MM.1S (cell line): ENCODE measurements around the gene PARPBP.

Experiments used
- DNase-seq: peaks from one replicate; pipeline ENCODE4 v3.0.0-alpha.2; 2015
- H2AFZ ChIP-seq: fragments of 300-600 bp; sonication (generic); 2 replicates; pipeline ENCODE4 v1.6.0; 2016; ENCODE audit warnings: antibody characterized with exemption, low read length
- H3F3A ChIP-seq: fragments of 300-600 bp; sonication (generic); 2 replicates; pipeline ENCODE4 v1.6.1; 2016; ENCODE audit warnings: mild to moderate bottlenecking, antibody characterized with exemption, low read length, moderate library complexity, mixed read lengths; ENCODE audit not compliant: insufficient read depth
- H3K27ac ChIP-seq: fragments of 300-600 bp; sonication (generic); 2 replicates; pipeline ENCODE4 v1.5.1; 2016; ENCODE audit warnings: mild to moderate bottlenecking, low read length
- H3K27me3 ChIP-seq: fragments of 300-600 bp; sonication (generic); replicated peaks from 2 replicates; pipeline ENCODE4 v1.6.0; 2016; ENCODE audit warnings: low read length; ENCODE audit not compliant: insufficient read depth
- H3K36me3 ChIP-seq: fragments of 300-600 bp; sonication (generic); replicated peaks from 2 replicates; pipeline ENCODE4 v1.6.1; 2016; ENCODE audit warnings: mild to moderate bottlenecking, low read length, mixed read lengths; ENCODE audit not compliant: insufficient read depth
- H3K4me1 ChIP-seq: fragments of 300-600 bp; sonication (generic); 2 replicates; pipeline ENCODE4 v1.6.1; 2016; ENCODE audit warnings: low read length, mixed read lengths
- H3K4me2 ChIP-seq: fragments of 300-600 bp; sonication (generic); 2 replicates; pipeline ENCODE4 v1.6.0; 2016; ENCODE audit warnings: low read depth, low read length
- H3K4me3 ChIP-seq: fragments of 300-600 bp; sonication (generic); 2 replicates; pipeline ENCODE4 v1.5.1; 2016; ENCODE audit warnings: low read length, mixed read lengths
- H3K79me2 ChIP-seq: fragments of 300-600 bp; sonication (generic); 2 replicates; pipeline ENCODE4 v1.6.1; 2016; ENCODE audit warnings: mixed run types, low read length, mixed read lengths
- H3K9ac ChIP-seq: fragments of 300-600 bp; sonication (generic); 2 replicates; pipeline ENCODE4 v1.6.1; 2016; ENCODE audit warnings: low read length, mixed read lengths
- H3K9me2 ChIP-seq: fragments of 300-600 bp; sonication (generic); replicated peaks from 2 replicates; pipeline ENCODE4 v1.6.1; 2016; ENCODE audit warnings: mild to moderate bottlenecking, low read length, mixed read lengths; ENCODE audit not compliant: insufficient read depth
- H3K9me3 ChIP-seq: fragments of 300-600 bp; sonication (generic); replicated peaks from 2 replicates; pipeline ENCODE4 v1.6.1; 2016; ENCODE audit warnings: mild to moderate bottlenecking, low read length, mixed read lengths; ENCODE audit not compliant: insufficient read depth
- H4K20me1 ChIP-seq: fragments of 300-600 bp; sonication (generic); 2 replicates; pipeline ENCODE4 v1.6.1; 2016; ENCODE audit warnings: mild to moderate bottlenecking, low read length, moderate library complexity, mixed read lengths; ENCODE audit not compliant: insufficient read depth
- CTCF ChIP-seq: fragments of 300-600 bp; sonication (generic); IDR thresholded peaks from 2 replicates; pipeline ENCODE4 v1.5.1; 2016; ENCODE audit warnings: antibody characterized with exemption, low read length, mixed read lengths
- EZH2 ChIP-seq: fragments of 300-600 bp; sonication (generic); optimal IDR thresholded peaks from 2 replicates; pipeline ENCODE3; 2017; ENCODE audit warnings: low read depth, mild to moderate bottlenecking, antibody characterized with exemption, low read length, mixed read lengths
- EZH2phosphoT487 ChIP-seq: fragments of 300-600 bp; sonication (generic); IDR thresholded peaks from 2 replicates; pipeline ENCODE4 v1.6.1; 2018; ENCODE audit warnings: antibody characterized with exemption, low read length

PARPBP gene

GRCh38 chr12:102093319-102093718 lies 26.7 kb upstream of the PARPBP start:
- H3K4me2 ChIP-seq = no peak overlapping the region
- 0 out of 2 replicates have a peak, but pooled peaks cover 3% of the 10 kb centered on the region for H3K36me3 ChIP-seq

GRCh38 chr12:102095677-102096263 lies 24.2 kb upstream of the PARPBP start:
- Histone ChIP-seq H3K9ac (no peak overlapping the region), H3K27me3 (no peaks in the 10 kb centered on the region), H3K9me3 (no peaks in the 10 kb centered on the region), H3K4me2 (peak overlapping the region; percentile 51; the same call in 1 of the 2 replicates), H3K79me2 (0 out of 2 replicates have a peak, but pooled peaks cover 3% of the 10 kb centered on the region), H3K27ac (no peak overlapping the region), H3K4me3 (no peak overlapping the region), H3F3A (no peaks in the 10 kb centered on the region), H3K4me1 (peaks cover 39% of the 10 kb centered on the region), H4K20me1 (no peaks in the 10 kb centered on the region), H2AFZ (no peak overlapping the region), H3K9me2 (no peaks in the 10 kb centered on the region), H3K36me3 (0 out of 2 replicates have a peak, but pooled peaks cover 8% of the 10 kb centered on the region)
- DNase-seq = peak; percentile 57
- TF ChIP-seq CTCF (peak; percentile 74), EZH2phosphoT487 (no peak), EZH2 (no peak)

More at GRCh38 chr12:102093319-102093718, 26.7 kb upstream of the PARPBP start:
- TF ChIP-seq CTCF (no peak), EZH2phosphoT487 (no peak), EZH2 (no peak)
- Histone ChIP-seq H3K4me3 (no peak overlapping the region), H2AFZ (no peak overlapping the region), H3K4me1 (peaks cover 33% of the 10 kb centered on the region), H3K79me2 (0 out of 2 replicates have a peak, but pooled peaks cover 3% of the 10 kb centered on the region), H3K27ac (no peak overlapping the region), H3K9ac (no peak overlapping the region), H3F3A (no peaks in the 10 kb centered on the region), H4K20me1 (no peaks in the 10 kb centered on the region), H3K9me2 (no peaks in the 10 kb centered on the region), H3K9me3 (no peaks in the 10 kb centered on the region), H3K27me3 (no peaks in the 10 kb centered on the region)
- no peak for DNase-seq

DNA sequence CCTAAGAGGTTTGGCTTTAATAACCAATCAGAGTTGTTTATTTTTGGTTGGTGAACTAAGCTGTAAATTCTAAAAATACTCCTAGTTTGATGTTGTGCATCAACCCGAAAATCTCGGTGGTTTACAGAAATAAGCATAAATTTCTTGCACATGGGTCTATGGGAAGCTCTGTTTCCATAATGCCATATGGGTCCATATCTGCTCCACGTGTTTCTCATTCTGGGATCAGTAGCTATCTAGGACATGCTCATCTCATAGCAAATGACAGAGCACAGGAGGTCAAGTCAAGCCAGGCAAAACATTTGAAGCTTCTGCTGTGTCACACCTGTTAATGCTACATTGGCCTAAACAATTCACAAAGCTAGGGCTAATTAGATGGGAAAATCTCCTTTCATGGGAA lies 23.1 kb upstream of the PARPBP start:
- no peaks in the 10 kb centered on the region for H3K27me3 ChIP-seq
- 0 out of 2 replicates have a peak, but pooled peaks cover 8% of the 10 kb centered on the region for H3K36me3 ChIP-seq
- DNase-seq = peak; percentile 37
- peak overlapping the region; percentile 9; the same call in 1 of the 2 replicates for H2AFZ ChIP-seq
- TF ChIP-seq EZH2phosphoT487 (no peak), EZH2 (no peak), CTCF (no peak)
- H3K27ac ChIP-seq = peak overlapping the region; percentile 39; the same call in 1 of the 2 replicates
- 0 out of 2 replicates have a peak, but pooled peaks cover 3% of the 10 kb centered on the region for H3K79me2 ChIP-seq
- H3K9me3 ChIP-seq = no peaks in the 10 kb centered on the region
- no peaks in the 10 kb centered on the region for H4K20me1 ChIP-seq
- H3K9ac ChIP-seq = no peak overlapping the region
- no peaks in the 10 kb centered on the region for H3K9me2 ChIP-seq
- no peaks in the 10 kb centered on the region for H3F3A ChIP-seq
- no peak overlapping the region for H3K4me3 ChIP-seq
- H3K4me2 ChIP-seq = peak overlapping the region; percentile 51
- peaks cover 39% of the 10 kb centered on the region for H3K4me1 ChIP-seq
